Naive thymus-derived CD4-positive, alpha-beta T cell (primary cell): Measurements from ENCODE around the gene SHLD2. TPM values are rescaled to one million over a fixed set of nuclear protein-coding genes. Genes with fewer than 3 reads are reported as not detected.
A peak's percentile ranks its signal among the peaks of the same experiment; 100 is the strongest.
"Not testable (repeated sequence)": the region's sequence is repeated elsewhere in the genome, so short reads cannot be mapped to it uniquely, and the experiment has no call there.

ENCODE experiments used
- ATAC-seq: fragments of 150-1000 bp; cut with Tn5 transposase; 2 replicates; pipeline ENCODE4 v1.10.0; 2021; ENCODE audit warnings: mild to moderate bottlenecking, moderate library complexity
- CTCF ChIA-PET: fragments of 350-600 bp; sonication (Branson Sonifier 250); formaldehyde crosslinking; loops from one replicate; lab custom pipeline; 2021; ENCODE audit warnings: antibody characterized with exemption; lab: Charles Lee
- POLR2A ChIA-PET: fragments of 350-600 bp; sonication (Branson Sonifier 250); formaldehyde crosslinking; loops from one replicate; lab custom pipeline; 2021; ENCODE audit warnings: antibody characterized with exemption, inconsistent platforms; lab: Charles Lee
- DNase-seq, 9 donors: peaks; one replicate each; pipeline versions ENCODE4 v3.0.0 to v3.0.0-alpha.2; 2020 to 2022; ENCODE audit warnings: mixed read lengths in 1 of 9
- H3K27ac ChIP-seq: one replicate; pipeline ENCODE4 v1.7.0; 2013; ENCODE audit warnings: mild to moderate bottlenecking, low read depth, low read length, moderate library complexity
- H3K27me3 ChIP-seq, 2 donors: one replicate each; pipeline ENCODE4 v1.7.0; 2013; ENCODE audit warnings: low read length in 2 of 2, mild to moderate bottlenecking in 2 of 2, moderate library complexity in 2 of 2; ENCODE audit not compliant: control insufficient read depth in 2 of 2, insufficient read depth in 2 of 2
- H3K36me3 ChIP-seq, 3 experiments: 1 replicate in 2 of 3; 2 replicates in 1 of 3; pipeline ENCODE4 v1.7.0; 2013; ENCODE audit warnings: low read length in 3 of 3, mild to moderate bottlenecking in 3 of 3, moderate library complexity in 1 of 3; ENCODE audit not compliant: insufficient read depth in 3 of 3, control insufficient read depth in 2 of 3
- H3K4me1 ChIP-seq, 2 donors: one replicate each; pipeline ENCODE4 v1.7.0; 2013; ENCODE audit warnings: low read length in 2 of 2, mild to moderate bottlenecking in 2 of 2, moderate library complexity in 1 of 2; ENCODE audit not compliant: control insufficient read depth in 2 of 2, insufficient read depth in 2 of 2
- H3K4me3 ChIP-seq: 2 replicates; pipeline ENCODE4 v1.7.0; 2013; ENCODE audit warnings: mild to moderate bottlenecking, low read length
- H3K9me3 ChIP-seq, 3 experiments: 1 replicate in 2 of 3; 2 replicates in 1 of 3; pipeline ENCODE4 v1.7.0; 2013; ENCODE audit warnings: low read length in 3 of 3; ENCODE audit not compliant: control insufficient read depth in 2 of 3
- H3K27ac Mint-ChIP-seq, 9 donors: one replicate each; pipeline ENCODE4 v1.8.0; 2020 to 2022; ENCODE audit warnings: mixed read lengths in 9 of 9, mild to moderate bottlenecking in 8 of 9, moderate library complexity in 5 of 9, inconsistent platforms in 2 of 9
- H3K27me3 Mint-ChIP-seq, 5 donors: one replicate each; pipeline ENCODE4 v1.8.0; 2021 to 2022; ENCODE audit warnings: mixed read lengths in 5 of 5, mild to moderate bottlenecking in 1 of 5
- H3K36me3 Mint-ChIP-seq, 5 donors: one replicate each; pipeline ENCODE4 v1.8.0; 2020 to 2022; ENCODE audit warnings: mixed read lengths in 5 of 5, mild to moderate bottlenecking in 3 of 5, inconsistent platforms in 1 of 5
- H3K4me1 Mint-ChIP-seq, 7 donors: one replicate each; pipeline ENCODE4 v1.8.0; 2020 to 2022; ENCODE audit warnings: mixed read lengths in 7 of 7, mild to moderate bottlenecking in 3 of 7, inconsistent platforms in 1 of 7
- H3K4me3 Mint-ChIP-seq, 10 donors: one replicate each; pipeline ENCODE4 v1.8.0; 2020 to 2022; ENCODE audit warnings: mild to moderate bottlenecking in 10 of 10, mixed read lengths in 10 of 10, moderate library complexity in 6 of 10, inconsistent platforms in 2 of 10
- H3K9me3 Mint-ChIP-seq, 11 donors: one replicate each; pipeline ENCODE4 v1.8.0; 2020 to 2022; ENCODE audit warnings: mixed read lengths in 11 of 11, mild to moderate bottlenecking in 4 of 11, inconsistent platforms in 1 of 11, moderate library complexity in 1 of 11
- intact Hi-C, 2 donors: fragments of 100-400 bp; cut with micrococcal nuclease; formaldehyde crosslinking; loops; one replicate each; pipeline ENCODE4 v1.15.1; 2023
- polyA plus RNA-seq, 2 donors: library from polyadenylated mRNA; unstranded; fragments of 300-500 nt; fragmentation: Illumina TruSeq; gene quantifications; one replicate each; pipeline ENCODE4 v1.2.3, GENCODE V29; 2021
- total RNA-seq, 6 experiments: library from RNA in 5 of 6; stranded (reverse) in 5 of 6; gene quantifications; 1 replicate in 5 of 6; 2 replicates in 1 of 6; pipeline ENCODE4 v1.2.3 and lab custom pipeline; 2021 to 2026

Gene SHLD2
- total and polyA plus RNA-seq, 7 experiments from 2014 or later = 14.9 to 31.4 (median 20.6) TPM

GRCh38 chr10:87082219-87082618, 12.8 kb upstream of the SHLD2 start:
- H3K9me3 Mint-ChIP-seq, intact Hi-C loops, H3K27ac ChIP-seq, H3K4me3 Mint-ChIP-seq, DNase-seq, H3K27me3 ChIP-seq, H3K9me3 ChIP-seq, ATAC-seq, H3K4me3 ChIP-seq, H3K36me3 ChIP-seq, H3K27me3 Mint-ChIP-seq: not testable (repeated sequence)
- peaks cover 0 to 26% (median 19%) of the 10 kb centered on the region in 5 donors for H3K36me3 Mint-ChIP-seq
- peaks cover 5 to 34% of the 10 kb centered on the region in 2 donors for H3K4me1 ChIP-seq
- peak overlapping the region in 8 of 9 donors; percentile 41 to 94 (median 76) for H3K27ac Mint-ChIP-seq
- peaks cover 35 to 60% (median 54%) of the 10 kb centered on the region in 7 donors for H3K4me1 Mint-ChIP-seq
- POLR2A ChIA-PET = interaction anchor here (0.8 kb wide), 1 partner anchor 686 kb away, joined by 3 read pairs; no protein-coding TSS in a partner anchor
- CTCF ChIA-PET = interaction anchor here (0.6 kb wide), 1 partner anchor 790 kb away, joined by 4 read pairs; no protein-coding TSS in a partner anchor

- CTCF ChIA-PET = interaction anchor here (1.3 kb wide), 1 partner anchor 8 kb away, joined by 4 read pairs; no protein-coding TSS in a partner anchor
- intact Hi-C loops = loop anchor here in 1 of 2 donors (1.0 kb wide), 1 partner anchor 10 kb away; no protein-coding TSS in a partner anchor
- POLR2A ChIA-PET, H3K36me3 ChIP-seq, H3K4me3 ChIP-seq, H3K27me3 ChIP-seq, H3K9me3 ChIP-seq, H3K27me3 Mint-ChIP-seq, H3K9me3 Mint-ChIP-seq: not testable (repeated sequence)
- peak overlapping the region; percentile 48 for H3K27ac ChIP-seq
- ATAC-seq (peak; percentile 85), DNase-seq (peak in 2 of 9 donors; percentile 12 to 14)
- Mint-ChIP-seq H3K27ac (peak overlapping the region; percentile 11 to 95 (median 76)), H3K4me3 (peak overlapping the region in 7 of 10 donors; percentile 8 to 65 (median 24)), H3K36me3 (peaks cover 0 to 31% (median 21%) of the 10 kb centered on the region in 5 donors), H3K4me1 (peaks cover 43 to 66% (median 62%) of the 10 kb centered on the region in 7 donors)
- H3K4me1 ChIP-seq = peaks cover 5 to 26% of the 10 kb centered on the region in 2 donors
These were observed 11.3 kb upstream of the SHLD2 start for GRCh38 chr10:87083576-87084290.

- Mint-ChIP-seq H3K27ac (peak overlapping the region; percentile 62 to 95 (median 76)), H3K4me3 (peak overlapping the region in 6 of 10 donors; percentile 24 to 65 (median 48)), H3K4me1 (peaks cover 44 to 71% (median 67%) of the 10 kb centered on the region in 7 donors), H3K36me3 (peaks cover 0 to 29% (median 19%) of the 10 kb centered on the region in 5 donors)
- peaks cover 5 to 26% of the 10 kb centered on the region in 2 donors for H3K4me1 ChIP-seq
- H3K9me3 Mint-ChIP-seq, H3K27me3 Mint-ChIP-seq, H3K9me3 ChIP-seq, H3K27me3 ChIP-seq, H3K4me3 ChIP-seq, H3K36me3 ChIP-seq, H3K27ac ChIP-seq: not testable (repeated sequence)
- POLR2A ChIA-PET = interaction anchor here (0.7 kb wide), 1 partner anchor 12 kb away, joined by 4 read pairs; no protein-coding TSS in a partner anchor
- DNase-seq (peak in 7 of 9 donors; percentile 9 to 56 (median 37)), ATAC-seq (peak; percentile 81)
- intact Hi-C loops = loop anchor here in 1 of 2 donors (1.0 kb wide), 1 partner anchor 9 kb away; no protein-coding TSS in a partner anchor
- CTCF ChIA-PET = interaction anchor here (1.3 kb wide), 1 partner anchor 8 kb away, joined by 4 read pairs; no protein-coding TSS in a partner anchor
These were observed 10.7 kb upstream of the SHLD2 start for GRCh38 chr10:87084291-87084782.

GRCh38 chr10:87085537-87085936, 9.5 kb upstream of the SHLD2 start:
- Mint-ChIP-seq H3K4me3 (peak overlapping the region in 3 of 10 donors; percentile 1 to 24 (median 6)), H3K27me3 (no peaks in the 10 kb centered on the region), H3K27ac (peak overlapping the region in 1 of 9 donors; percentile 19), H3K4me1 (peaks cover 52 to 83% (median 79%) of the 10 kb centered on the region in 7 donors), H3K9me3 (peaks cover 0 to 4% (median 0%) of the 10 kb centered on the region in 11 donors), H3K36me3 (peaks cover 0 to 34% (median 15%) of the 10 kb centered on the region in 5 donors)
- H3K27me3 ChIP-seq = no peaks in the 10 kb centered on the region
- no peak for ATAC-seq
- intact Hi-C loops = loop anchor here in 1 of 2 donors (1.0 kb wide), 1 partner anchor 8 kb away; no protein-coding TSS in a partner anchor
- ChIA-PET CTCF (no interaction called here), POLR2A (interaction anchor here (0.7 kb wide), 1 partner anchor 19 kb away, joined by 5 read pairs; no protein-coding TSS in a partner anchor)
- H3K27ac ChIP-seq = no peak overlapping the region
- H3K4me1 ChIP-seq = peaks cover 5 to 26% of the 10 kb centered on the region in 2 donors
- no peaks in the 10 kb centered on the region for H3K9me3 ChIP-seq
- no peak for DNase-seq
- no peaks in the 10 kb centered on the region for H3K36me3 ChIP-seq
- H3K4me3 ChIP-seq = no peak overlapping the region

- no peak for ATAC-seq
- no peak for DNase-seq
- H3K4me3 ChIP-seq = no peak overlapping the region
- Mint-ChIP-seq H3K4me3 (peak overlapping the region in 2 of 10 donors; percentile 1 to 12), H3K27me3 (no peaks in the 10 kb centered on the region), H3K36me3 (peaks cover 0 to 25% (median 9%) of the 10 kb centered on the region in 5 donors), H3K27ac (no peak overlapping the region), H3K9me3 (peaks cover 0 to 2% (median 0%) of the 10 kb centered on the region in 11 donors), H3K4me1 (peaks cover 63 to 87% (median 83%) of the 10 kb centered on the region in 7 donors)
- no peaks in the 10 kb centered on the region for H3K27me3 ChIP-seq
- ChIA-PET CTCF (interaction anchor here (0.5 kb wide), 1 partner anchor 74 kb away, joined by 5 read pairs; no protein-coding TSS in a partner anchor), POLR2A (no interaction called here)
- H3K9me3 ChIP-seq = no peaks in the 10 kb centered on the region
- H3K27ac ChIP-seq = no peak overlapping the region
- intact Hi-C loops = loop anchor here (5.0 to 10.0 kb wide), 3 partner anchors 565 to 775 kb away; partner anchors contain the start of genes KLLN (in 2 of the 2), PTEN (in 2 of the 2) and WAPL (in 1 of the 2)
- peaks cover 11 to 35% of the 10 kb centered on the region in 2 donors for H3K4me1 ChIP-seq
- no peaks in the 10 kb centered on the region for H3K36me3 ChIP-seq
These were observed 5.3 kb upstream of the SHLD2 start for GRCh38 chr10:87089746-87090145.

- Mint-ChIP-seq H3K9me3 (peaks cover 0 to 2% (median 0%) of the 10 kb centered on the region in 11 donors), H3K27ac (peak overlapping the region in 2 of 9 donors; percentile 45 to 93), H3K4me3 (peak overlapping the region in 5 of 10 donors; percentile 5 to 97 (median 83)), H3K4me1 (peaks cover 58 to 81% (median 78%) of the 10 kb centered on the region in 7 donors), H3K27me3 (no peaks in the 10 kb centered on the region), H3K36me3 (peaks cover 0 to 22% (median 7%) of the 10 kb centered on the region in 5 donors)
- intact Hi-C loops = loop anchor here (5.0 to 10.0 kb wide), 3 partner anchors 566 to 774 kb away; partner anchors contain the start of genes KLLN (in 2 of the 2), PTEN (in 2 of the 2) and WAPL (in 1 of the 2)
- DNase-seq (no peak), ATAC-seq (no peak)
- no peaks in the 10 kb centered on the region for H3K9me3 ChIP-seq
- H3K27me3 ChIP-seq = no peaks in the 10 kb centered on the region
- ChIA-PET CTCF (no interaction called here), POLR2A (no interaction called here)
- H3K4me3 ChIP-seq = no peak overlapping the region
- no peaks in the 10 kb centered on the region for H3K36me3 ChIP-seq
- H3K4me1 ChIP-seq = peaks cover 7 to 27% of the 10 kb centered on the region in 2 donors
- H3K27ac ChIP-seq = no peak overlapping the region
These were observed 4.2 kb upstream of the SHLD2 start for GRCh38 chr10:87090779-87091178.
